ENCODE data around the gene PPWD1.
A peak's percentile ranks its signal among the peaks of the same experiment; 100 is the strongest.
"Not testable (repeated sequence)": the region's sequence is repeated elsewhere in the genome, so short reads cannot be mapped to it uniquely, and the experiment has no call there.

The PPWD1 gene

GRCh38 chr5:65562731-65563701 lies at the start of gene PPWD1, which contains the start of gene CENPK:
Gene PPWD1, plus strand, starts transcription at chr5:65563296. Its CDS starts 15 bp downstream, at chr5:65563311.
Gene CENPK, minus strand, starts transcription at chr5:65563168. Its CDS starts 8,261 bp downstream, at chr5:65554907.
- DNase-seq (ENCODE audit: low read depth) = peak; percentile 92

GRCh38 chr5:65525726-65526125 lies 37.4 kb upstream of the PPWD1 start:
- no peak for DNase-seq (ENCODE audit: low read depth)

GRCh38 chr5:65530904-65531303 lies 32.2 kb upstream of the PPWD1 start:
- DNase-seq (ENCODE audit: low read depth) = no peak

GRCh38 chr5:65535529-65535987 lies 27.5 kb upstream of the PPWD1 start:
- DNase-seq (ENCODE audit: low read depth) = no peak

- no peak for DNase-seq (ENCODE audit: low read depth)
Measured at GRCh38 chr5:65539827-65540226, 23.3 kb upstream of the PPWD1 start.

GRCh38 chr5:65544473-65544872 lies 18.6 kb upstream of the PPWD1 start:
- DNase-seq (ENCODE audit: low read depth) = no peak

- no peak for DNase-seq (ENCODE audit: low read depth)
Measured at GRCh38 chr5:65546141-65546540, 17.0 kb upstream of the PPWD1 start.

- no peak for DNase-seq (ENCODE audit: low read depth)
Measured at GRCh38 chr5:65548281-65548680, 14.8 kb upstream of the PPWD1 start.

- DNase-seq (ENCODE audit: low read depth) = no peak
Measured at GRCh38 chr5:65553941-65554340, 9.2 kb upstream of the PPWD1 start.

- no peak for DNase-seq (ENCODE audit: low read depth)
Measured at GRCh38 chr5:65555287-65555686, 7.8 kb upstream of the PPWD1 start.

GRCh38 chr5:65556181-65556580 lies 6.9 kb upstream of the PPWD1 start:
- DNase-seq (ENCODE audit: low read depth) = no peak

GRCh38 chr5:65556718-65557117 lies 6.4 kb upstream of the PPWD1 start:
- no peak for DNase-seq (ENCODE audit: low read depth)

GRCh38 chr5:65563777-65564176 lies 681 bp downstream of the PPWD1 start:
- DNase-seq (ENCODE audit: low read depth) = no peak

- no peak for DNase-seq (ENCODE audit: low read depth)
Measured at GRCh38 chr5:65566505-65566904, 3.4 kb downstream of the PPWD1 start.

GRCh38 chr5:65570598-65571226 lies 7.6 kb downstream of the PPWD1 start:
- no peak for DNase-seq (ENCODE audit: low read depth)

GRCh38 chr5:65577141-65577540 lies 14.0 kb downstream of the PPWD1 start:
- DNase-seq (ENCODE audit: low read depth) = no peak

GRCh38 chr5:65588694-65589093 lies 25.6 kb downstream of the PPWD1 start:
- DNase-seq (ENCODE audit: low read depth) = no peak

- not testable (repeated sequence) for DNase-seq (ENCODE audit: low read depth)
Measured at GRCh38 chr5:65601761-65602160, 38.7 kb downstream of the PPWD1 start.

- no peak for DNase-seq (ENCODE audit: low read depth)
Measured at GRCh38 chr5:65611524-65611923, 48.4 kb downstream of the PPWD1 start.

- no peak for DNase-seq (ENCODE audit: low read depth)
Measured at GRCh38 chr5:65612298-65612907, 49.3 kb downstream of the PPWD1 start.

GRCh38 chr5:65620021-65620420 lies 56.9 kb downstream of the PPWD1 start:
- no peak for DNase-seq (ENCODE audit: low read depth)

- not testable (repeated sequence) for DNase-seq (ENCODE audit: low read depth)
Measured at GRCh38 chr5:65621961-65622360, 58.9 kb downstream of the PPWD1 start.

- no peak for DNase-seq (ENCODE audit: low read depth)
Measured at GRCh38 chr5:65623482-65623881, 60.4 kb downstream of the PPWD1 start.

Data from activated T-cell treated with anti-CD3 and anti-CD28 coated beads for 1 hour (primary cell).